BJ (cell line): Measurements from ENCODE around the gene FAF2. TPM values are rescaled to one million over a fixed set of nuclear protein-coding genes. Genes with fewer than 3 reads are reported as not detected.

Experiments
- CTCF ChIA-PET: fragments of 350-600 bp; formaldehyde crosslinking; extraction: SDS; loops from one replicate; lab custom pipeline; 2021; ENCODE audit warnings: antibody characterized with exemption, inconsistent platforms; lab: Yijun Ruan, JAX
- POLR2A ChIA-PET: fragments of 300-600 bp; sonication (Branson Sonifier 250); formaldehyde crosslinking; extraction: SDS; loops from one replicate; lab custom pipeline; 2021; ENCODE audit warnings: antibody characterized with exemption; lab: Charles Lee
- DNase-seq: peaks from one replicate; pipeline ENCODE4 v3.0.0-alpha.2; 2011; ENCODE audit warnings: low read depth
- H3K27me3 ChIP-seq: 2 replicates; pipeline ENCODE4 v1.6.0; 2011; ENCODE audit warnings: low read length; ENCODE audit not compliant: control insufficient read depth, insufficient read depth
- H3K36me3 ChIP-seq: 2 replicates; pipeline ENCODE4 v1.5.1; 2011; ENCODE audit warnings: low read length; ENCODE audit not compliant: control insufficient read depth, insufficient read depth
- H3K4me3 ChIP-seq: 2 replicates; pipeline ENCODE4 v1.5.1; 2011; ENCODE audit warnings: low read depth, mild to moderate bottlenecking, control low read depth, low read length
- polyA plus RNA-seq: library from polyadenylated mRNA; depleted of rRNA; stranded (reverse); fragments of >200 nt; gene quantifications from 2 replicates; pipeline ENCODE4 v1.2.3, GENCODE V29; 2011
- TF ChIP-seq, protein P1 (sequence below): IDR thresholded peaks from 2 replicates; pipeline ENCODE4 v1.5.1; 2011; ENCODE audit warnings: low read depth, mild to moderate bottlenecking, control low read depth, inconsistent platforms, low read length, moderate library complexity; ENCODE audit not compliant: insufficient read depth

The FAF2 gene
- polyA plus RNA-seq, 1 experiment, result 36.9 TPM

DNA sequence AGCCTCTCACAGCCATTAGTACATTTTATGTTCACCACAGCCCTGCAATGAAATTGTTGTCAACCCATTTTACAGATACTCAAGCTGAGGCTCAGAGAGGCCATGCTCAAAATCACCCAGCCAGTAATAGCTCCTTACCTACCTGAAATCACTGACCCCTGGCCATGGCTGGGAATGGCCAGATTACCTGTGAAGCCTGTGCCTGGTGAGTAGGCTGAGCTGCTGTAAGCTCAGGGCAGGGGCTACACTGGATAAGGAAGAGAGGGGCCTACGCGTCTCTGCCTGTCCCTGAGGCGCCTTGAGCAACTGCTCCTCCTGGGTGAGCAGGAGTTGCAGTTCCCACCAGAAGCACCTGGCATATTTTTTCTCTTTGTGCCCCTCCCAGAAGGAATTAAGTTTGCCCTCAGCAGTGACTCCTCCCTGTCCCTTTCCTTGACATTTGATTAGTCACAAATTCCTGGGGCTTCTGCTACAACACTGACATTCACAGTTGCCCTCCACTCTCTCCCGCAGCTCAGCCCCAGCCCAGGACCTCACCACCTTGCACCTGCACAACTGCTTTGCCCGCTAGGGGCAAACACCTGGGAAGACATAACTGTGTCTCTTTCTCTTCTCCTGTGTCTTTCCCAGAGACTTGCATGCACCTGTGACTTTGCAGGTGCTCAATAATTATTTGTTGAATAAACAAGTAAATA is 37.6 kb upstream of the FAF2 start:
- DNase-seq, result no peak
- POLR2A ChIA-PET, result no interaction called here
- Histone ChIP-seq H3K4me3 (no peak overlapping the region), H3K27me3 (no peaks in the 10 kb centered on the region), H3K36me3 (peaks cover 7% of the 10 kb centered on the region)
- CTCF ChIA-PET, result no interaction called here
- TF ChIP-seq, protein P1, sequence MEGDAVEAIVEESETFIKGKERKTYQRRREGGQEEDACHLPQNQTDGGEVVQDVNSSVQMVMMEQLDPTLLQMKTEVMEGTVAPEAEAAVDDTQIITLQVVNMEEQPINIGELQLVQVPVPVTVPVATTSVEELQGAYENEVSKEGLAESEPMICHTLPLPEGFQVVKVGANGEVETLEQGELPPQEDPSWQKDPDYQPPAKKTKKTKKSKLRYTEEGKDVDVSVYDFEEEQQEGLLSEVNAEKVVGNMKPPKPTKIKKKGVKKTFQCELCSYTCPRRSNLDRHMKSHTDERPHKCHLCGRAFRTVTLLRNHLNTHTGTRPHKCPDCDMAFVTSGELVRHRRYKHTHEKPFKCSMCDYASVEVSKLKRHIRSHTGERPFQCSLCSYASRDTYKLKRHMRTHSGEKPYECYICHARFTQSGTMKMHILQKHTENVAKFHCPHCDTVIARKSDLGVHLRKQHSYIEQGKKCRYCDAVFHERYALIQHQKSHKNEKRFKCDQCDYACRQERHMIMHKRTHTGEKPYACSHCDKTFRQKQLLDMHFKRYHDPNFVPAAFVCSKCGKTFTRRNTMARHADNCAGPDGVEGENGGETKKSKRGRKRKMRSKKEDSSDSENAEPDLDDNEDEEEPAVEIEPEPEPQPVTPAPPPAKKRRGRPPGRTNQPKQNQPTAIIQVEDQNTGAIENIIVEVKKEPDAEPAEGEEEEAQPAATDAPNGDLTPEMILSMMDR, result no peak

DNA sequence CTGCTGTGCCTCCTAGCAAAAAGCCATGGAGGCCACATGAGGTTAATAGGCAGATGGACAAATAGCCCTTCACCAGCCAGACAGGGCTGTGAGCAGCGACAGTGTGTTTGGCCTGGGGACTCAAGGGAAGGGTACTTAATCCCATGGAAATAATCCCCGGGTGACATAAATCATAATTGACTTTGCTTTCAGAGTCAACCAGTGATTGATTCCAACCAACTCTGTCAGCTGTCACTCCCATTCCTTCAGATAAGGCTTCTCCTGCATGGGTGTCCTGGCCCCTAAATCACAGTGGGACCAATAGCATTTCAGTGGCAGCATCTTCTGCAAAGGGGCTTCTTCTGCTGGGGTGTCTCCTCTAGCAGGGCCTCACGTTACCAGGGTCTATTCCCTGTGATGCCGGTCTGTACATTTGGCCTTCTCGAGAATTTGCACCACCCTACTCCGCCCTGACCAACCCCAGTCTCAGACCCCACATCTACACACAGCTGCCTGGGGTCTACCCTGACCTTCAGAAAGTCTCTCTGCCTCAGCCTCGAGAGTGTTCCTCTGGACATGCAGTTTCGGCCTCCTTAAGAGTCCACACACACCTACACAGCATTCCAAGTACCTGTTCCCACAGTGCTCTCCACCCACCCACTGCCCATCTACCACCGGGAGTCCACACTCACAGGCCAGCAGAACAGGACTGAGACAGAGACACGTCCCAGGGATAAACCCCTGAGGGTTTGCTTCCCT is 35.5 kb upstream of the FAF2 start:
- TF ChIP-seq, protein P1, result no peak
- POLR2A ChIA-PET, result no interaction called here
- Histone ChIP-seq H3K4me3 (no peak overlapping the region), H3K36me3 (peaks cover 3% of the 10 kb centered on the region), H3K27me3 (no peaks in the 10 kb centered on the region)
- CTCF ChIA-PET, result interaction anchor here (0.7 to 1.6 kb wide), 2 partner anchors 35 to 158 kb away, joined by 3 to 7 read pairs; no protein-coding TSS in a partner anchor
- DNase-seq, result no peak

GRCh38 chr5:176413255-176413565 is 35.0 kb upstream of the FAF2 start:
- TF ChIP-seq, protein P1, result no peak
- ChIA-PET CTCF (interaction anchor here (0.7 to 1.6 kb wide), 2 partner anchors 34 to 157 kb away, joined by 3 to 7 read pairs; no protein-coding TSS in a partner anchor), POLR2A (no interaction called here)
- H3K27me3 ChIP-seq, result no peaks in the 10 kb centered on the region
- H3K36me3 ChIP-seq, result peaks cover 3% of the 10 kb centered on the region
- DNase-seq, result no peak
- no peak overlapping the region for H3K4me3 ChIP-seq

DNA sequence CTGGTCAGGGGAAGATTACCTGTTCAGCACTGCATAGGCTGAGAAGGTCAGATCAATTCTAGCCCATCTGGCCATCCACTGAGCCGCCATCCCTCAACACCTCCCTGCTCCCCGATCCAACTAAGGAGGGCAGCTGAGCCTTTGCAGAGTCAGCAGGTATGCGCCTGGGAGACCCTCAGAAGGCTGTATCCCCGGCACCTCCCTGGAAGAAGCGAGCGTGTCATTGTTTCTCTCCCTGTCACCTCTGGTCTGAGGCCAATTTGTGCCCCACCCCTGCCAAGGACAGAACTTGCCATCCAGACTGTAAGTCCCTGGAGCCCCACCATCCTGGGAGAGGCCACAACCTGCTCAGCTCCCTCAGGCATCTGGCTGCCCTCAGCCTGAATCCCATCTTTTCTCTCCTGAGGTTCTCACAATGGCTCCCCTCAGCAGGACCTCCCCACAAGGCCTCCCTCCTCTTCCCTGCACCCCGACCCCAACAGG is 34.4 kb upstream of the FAF2 start:
- Histone ChIP-seq H3K4me3 (no peak overlapping the region), H3K36me3 (peaks cover 3% of the 10 kb centered on the region), H3K27me3 (no peaks in the 10 kb centered on the region)
- DNase-seq, result no peak
- CTCF ChIA-PET, result interaction anchor here (0.7 to 1.6 kb wide), 2 partner anchors 34 to 157 kb away, joined by 3 to 7 read pairs; no protein-coding TSS in a partner anchor
- TF ChIP-seq, protein P1, result no peak
- POLR2A ChIA-PET, result no interaction called here

DNA sequence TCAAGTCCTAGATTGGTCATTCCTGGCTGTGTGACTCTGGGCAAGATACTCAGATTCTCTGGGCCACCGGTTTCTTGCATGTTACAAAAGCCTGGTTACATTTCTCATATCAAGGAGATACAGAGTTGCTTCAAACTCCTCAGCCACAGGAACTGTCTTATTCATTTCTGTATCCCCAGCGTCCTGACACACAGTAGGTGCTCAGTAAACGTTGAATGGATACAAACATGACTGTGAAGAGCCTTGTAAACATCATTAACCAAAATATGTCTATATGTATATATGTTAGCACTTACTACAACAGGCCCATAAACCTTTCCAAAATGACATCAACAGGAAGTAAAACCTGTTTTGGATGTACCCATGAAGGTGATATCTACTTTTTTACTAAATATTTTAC is 33.5 kb upstream of the FAF2 start:
- CTCF ChIA-PET, result interaction anchor here (1.1 to 3.4 kb wide), 2 partner anchors 33 to 128 kb away, joined by 5 to 25 read pairs; partner anchors contain the start of gene FAF2
- POLR2A ChIA-PET, result interaction anchor here (0.6 kb wide), 1 partner anchor 34 kb away, joined by 4 read pairs; no protein-coding TSS in a partner anchor
- peaks cover 3% of the 10 kb centered on the region for H3K36me3 ChIP-seq
- TF ChIP-seq, protein P1, result no peak
- no peak for DNase-seq
- H3K27me3 ChIP-seq, result no peaks in the 10 kb centered on the region
- H3K4me3 ChIP-seq, result no peak overlapping the region; the same call in 1 of the 2 replicates
